NCI-H1092 (cell line): ENCODE data around the gene GPAM.
"Not testable (repeated sequence)": the region's sequence is repeated elsewhere in the genome, so short reads cannot be mapped to it uniquely, and the experiment has no call there.

Source experiments
- DNase-seq: peaks from one replicate; lab custom pipeline; 2025; lab: John Stamatoyannopoulos, UW

GPAM gene, protein sequence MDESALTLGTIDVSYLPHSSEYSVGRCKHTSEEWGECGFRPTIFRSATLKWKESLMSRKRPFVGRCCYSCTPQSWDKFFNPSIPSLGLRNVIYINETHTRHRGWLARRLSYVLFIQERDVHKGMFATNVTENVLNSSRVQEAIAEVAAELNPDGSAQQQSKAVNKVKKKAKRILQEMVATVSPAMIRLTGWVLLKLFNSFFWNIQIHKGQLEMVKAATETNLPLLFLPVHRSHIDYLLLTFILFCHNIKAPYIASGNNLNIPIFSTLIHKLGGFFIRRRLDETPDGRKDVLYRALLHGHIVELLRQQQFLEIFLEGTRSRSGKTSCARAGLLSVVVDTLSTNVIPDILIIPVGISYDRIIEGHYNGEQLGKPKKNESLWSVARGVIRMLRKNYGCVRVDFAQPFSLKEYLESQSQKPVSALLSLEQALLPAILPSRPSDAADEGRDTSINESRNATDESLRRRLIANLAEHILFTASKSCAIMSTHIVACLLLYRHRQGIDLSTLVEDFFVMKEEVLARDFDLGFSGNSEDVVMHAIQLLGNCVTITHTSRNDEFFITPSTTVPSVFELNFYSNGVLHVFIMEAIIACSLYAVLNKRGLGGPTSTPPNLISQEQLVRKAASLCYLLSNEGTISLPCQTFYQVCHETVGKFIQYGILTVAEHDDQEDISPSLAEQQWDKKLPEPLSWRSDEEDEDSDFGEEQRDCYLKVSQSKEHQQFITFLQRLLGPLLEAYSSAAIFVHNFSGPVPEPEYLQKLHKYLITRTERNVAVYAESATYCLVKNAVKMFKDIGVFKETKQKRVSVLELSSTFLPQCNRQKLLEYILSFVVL

DNA sequence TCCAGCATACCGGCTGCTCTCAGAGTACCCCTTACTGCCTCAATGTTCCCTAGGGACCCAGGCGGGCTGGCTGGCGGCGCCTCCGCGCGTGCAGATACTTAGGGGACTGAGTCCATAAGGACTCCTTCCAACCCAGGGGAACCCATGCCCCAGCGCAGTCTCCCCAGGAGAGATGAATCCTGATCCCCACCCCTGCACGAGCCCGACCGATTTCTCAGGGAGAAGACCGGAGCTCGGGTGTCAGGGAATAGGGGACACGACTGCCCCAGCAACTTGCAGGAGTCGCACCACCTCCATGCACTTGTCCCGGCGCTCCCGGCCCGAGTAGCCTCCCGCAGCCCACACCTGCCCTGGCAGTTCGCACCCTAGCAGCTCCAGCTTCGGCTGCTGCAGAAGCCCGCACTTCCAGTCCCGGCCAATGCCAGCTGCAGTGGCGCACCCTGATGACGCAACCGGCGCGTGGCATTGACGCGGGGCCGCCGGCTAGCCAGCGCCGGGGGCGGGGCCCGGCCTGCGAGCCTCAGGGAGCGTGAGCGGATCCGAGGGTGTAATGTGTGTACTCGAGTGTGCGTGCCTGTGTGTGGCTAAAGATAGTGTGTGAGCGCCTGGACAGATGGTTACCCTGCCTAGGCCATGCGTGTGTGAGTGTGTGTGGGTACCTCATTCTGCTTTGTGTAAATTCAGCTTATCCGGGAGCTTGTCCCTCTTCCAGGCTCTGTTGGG lies at the start of gene GPAM:
Gene GPAM, minus strand, starts transcription at position 437 of the 723 bp plus-strand sequence. CDS start 1,981 bp downstream, outside the sequence.
- DNase-seq: peak; percentile 74

DNA sequence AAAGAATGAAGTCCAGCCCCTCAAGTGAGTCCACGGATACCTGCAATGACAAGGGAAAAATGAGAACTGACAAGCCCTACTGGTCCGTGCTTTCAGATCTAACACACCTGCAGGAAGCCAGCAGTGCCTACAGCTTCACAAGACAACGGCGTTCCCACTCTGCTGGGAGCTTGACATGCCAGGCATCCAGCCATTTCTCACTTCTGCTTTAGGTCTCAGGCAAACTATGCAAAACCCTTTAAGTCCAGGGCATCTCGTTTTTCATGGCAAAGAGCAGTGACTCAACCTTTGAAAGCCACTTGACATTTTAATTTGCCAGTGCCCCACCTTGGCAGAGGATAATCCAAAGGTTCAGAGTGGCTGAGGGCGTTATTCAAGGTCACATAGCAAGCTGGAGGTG lies 49.1 kb upstream of the GPAM start:
- DNase-seq: no peak

DNA sequence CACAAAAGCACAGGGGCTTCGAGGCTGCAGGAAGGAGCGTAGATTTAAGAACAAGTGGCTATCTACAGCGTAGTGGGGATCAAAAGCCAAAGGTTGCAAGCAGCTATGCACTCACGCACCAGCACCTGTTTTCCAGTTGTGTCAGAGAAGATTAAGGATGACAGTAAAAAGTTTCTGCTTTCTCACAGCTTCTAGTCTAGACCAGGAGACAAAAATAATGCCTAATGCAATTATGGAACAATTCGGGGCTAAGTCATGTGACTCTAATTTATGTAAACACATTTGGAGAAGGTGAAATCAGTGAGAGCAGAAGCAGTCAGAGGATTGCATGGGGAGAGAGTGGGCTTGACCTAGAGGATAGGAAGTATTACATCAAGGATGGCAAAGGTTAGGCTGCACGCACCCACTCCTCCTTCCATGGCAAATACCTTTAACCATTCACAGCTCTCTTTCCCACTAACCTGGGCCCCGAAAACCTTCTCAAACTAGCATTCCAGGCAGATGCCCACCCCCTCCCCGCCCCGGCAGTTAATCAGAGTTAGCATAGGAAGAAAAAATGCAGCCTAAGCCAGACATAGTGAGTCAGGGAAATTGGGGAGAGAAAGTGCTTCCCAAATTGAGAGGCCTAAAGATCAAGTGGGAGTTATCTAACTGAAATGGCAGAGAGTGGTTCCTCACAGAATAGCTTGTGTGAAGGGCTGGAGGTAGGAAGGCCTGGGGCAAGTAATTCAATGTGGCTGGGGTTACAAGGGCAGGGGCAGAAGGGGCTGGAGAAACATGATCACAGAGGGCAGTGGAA lies 48.2 kb upstream of the GPAM start:
- DNase-seq: no peak

DNA sequence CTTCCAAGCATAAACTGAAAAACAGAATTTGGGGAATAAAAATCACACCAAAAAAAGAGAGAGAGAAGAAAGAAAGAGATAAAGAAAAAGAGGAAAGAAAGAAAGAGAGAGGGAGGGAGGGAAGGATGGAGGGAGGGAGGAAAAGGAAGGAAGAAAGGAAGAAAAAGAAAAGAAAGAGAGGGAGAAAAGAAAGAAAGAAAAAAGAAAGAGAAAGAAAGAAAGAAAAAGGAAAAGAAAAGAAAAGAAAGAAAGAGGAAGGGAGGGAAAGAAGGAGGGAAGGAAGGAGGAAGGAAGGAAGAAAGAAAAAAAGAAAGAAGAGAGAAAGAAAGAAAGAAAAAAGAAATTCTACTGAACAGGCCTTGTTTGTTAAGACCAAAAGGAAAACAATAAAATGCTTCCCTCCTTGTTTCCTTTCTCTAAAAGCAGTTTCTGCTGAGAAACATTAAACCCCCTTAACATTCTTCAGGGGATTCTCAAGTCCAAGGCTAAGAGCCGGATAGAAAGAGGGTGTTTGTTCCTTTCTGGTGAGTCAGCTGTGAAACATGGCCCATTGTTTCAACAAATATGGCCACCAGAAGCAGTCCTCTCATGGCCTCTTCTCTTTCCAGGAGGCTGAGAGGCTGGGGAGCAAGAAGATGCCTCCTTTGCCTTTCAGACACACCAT lies 46.9 kb upstream of the GPAM start:
- no peak for DNase-seq

DNA sequence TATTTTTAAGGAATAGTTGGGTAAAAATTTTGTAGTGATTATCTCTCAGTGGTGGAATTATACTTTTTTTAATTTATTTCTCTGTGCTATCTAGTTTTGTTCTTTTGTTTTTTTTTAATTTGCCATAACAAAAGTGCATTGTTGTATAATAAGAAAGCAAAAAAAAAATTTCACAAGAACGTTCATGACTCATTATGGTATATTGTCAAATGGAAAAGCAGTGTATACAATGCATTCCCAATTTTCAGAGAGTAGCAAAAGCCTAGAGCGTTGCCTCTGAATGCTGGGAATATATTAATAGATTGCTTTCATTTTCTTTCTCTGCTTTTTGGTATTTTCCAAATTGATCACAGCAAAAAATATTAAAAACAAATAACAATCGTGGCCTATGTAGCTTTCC lies 46.3 kb upstream of the GPAM start:
- DNase-seq: no peak

DNA sequence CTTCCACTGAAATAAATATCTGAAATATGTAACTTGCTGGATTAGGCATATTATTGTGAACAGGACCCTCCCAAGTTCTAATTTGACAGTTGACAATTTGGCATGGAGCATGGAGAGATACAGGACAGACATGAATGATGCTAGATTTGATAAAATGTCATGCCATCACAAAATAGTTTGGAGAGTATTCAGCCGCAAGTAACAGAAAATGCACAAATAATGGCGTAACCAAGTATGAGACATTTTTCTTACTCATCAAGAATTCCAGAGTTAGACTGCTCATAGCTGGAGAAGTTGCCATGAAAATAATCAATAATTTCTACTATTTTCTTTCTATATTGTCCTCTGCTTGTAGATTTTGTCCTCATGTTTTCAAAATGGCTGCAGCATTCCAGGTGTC lies 45.5 kb upstream of the GPAM start:
- DNase-seq: no peak

DNA sequence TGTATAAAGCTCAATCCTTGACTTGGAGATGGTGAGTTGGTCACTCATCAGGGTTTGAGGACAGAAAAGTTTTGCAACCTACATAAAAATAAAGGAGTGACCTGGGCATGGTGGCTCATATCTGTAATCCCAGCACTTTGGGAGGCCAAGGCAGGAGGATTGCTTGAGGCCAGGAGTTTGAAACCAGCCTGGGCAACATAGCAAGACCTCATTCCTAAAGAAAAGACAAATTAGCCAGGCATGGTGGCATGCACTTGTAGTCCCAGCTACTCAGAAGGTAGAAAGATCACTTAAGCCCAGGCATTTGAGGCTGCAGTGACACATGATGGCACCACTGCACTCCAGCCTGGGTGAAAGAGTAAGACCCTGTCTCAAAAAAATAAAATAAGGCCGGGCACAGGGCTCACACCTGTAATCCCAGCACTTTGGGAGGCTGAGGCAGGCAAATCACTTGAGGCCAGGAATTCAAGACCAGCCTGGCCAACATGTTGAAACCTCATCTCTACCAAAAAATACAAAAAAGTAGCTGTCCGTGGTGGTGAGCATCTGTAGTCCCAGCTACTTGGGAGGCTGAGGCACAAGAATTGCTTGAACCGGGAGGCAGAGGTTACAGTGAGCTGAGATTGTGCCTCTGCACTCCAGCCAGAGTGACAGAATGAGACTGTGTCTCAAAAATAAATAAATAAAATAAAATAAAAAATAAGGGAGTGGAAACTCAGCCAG lies 45.0 kb upstream of the GPAM start:
- DNase-seq: not testable (repeated sequence)

DNA sequence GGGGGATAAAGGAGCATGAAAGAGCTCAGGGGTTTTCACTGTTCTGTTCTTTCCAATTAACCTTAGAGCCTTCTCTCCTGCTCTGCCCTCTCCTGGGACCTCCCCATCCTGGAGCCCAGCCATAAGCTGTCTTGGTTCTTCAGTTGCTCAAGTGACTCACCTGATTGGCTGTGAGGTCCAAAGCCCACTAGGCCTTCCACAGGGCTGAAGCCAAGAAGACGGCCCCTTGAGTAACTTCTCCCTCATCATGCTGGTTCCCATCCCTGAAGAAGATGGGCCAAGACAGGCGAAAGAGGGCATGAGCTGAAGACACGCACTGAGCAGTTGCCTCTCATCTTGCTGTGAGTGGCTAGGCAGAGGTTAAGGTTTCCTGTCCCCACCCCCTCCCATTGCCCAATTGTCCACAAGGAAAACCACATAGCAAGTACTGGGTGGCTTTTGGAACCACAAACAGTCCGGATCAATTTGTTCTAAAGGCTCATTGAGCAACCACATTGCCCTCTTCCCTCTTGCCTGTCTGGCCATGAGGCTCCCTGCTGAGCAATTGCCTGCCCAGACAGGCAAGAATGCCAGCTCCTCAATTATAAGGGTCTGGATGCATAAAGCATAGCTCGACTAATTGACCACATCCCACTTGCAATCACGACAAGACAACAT lies 43.9 kb upstream of the GPAM start:
- DNase-seq: no peak

DNA sequence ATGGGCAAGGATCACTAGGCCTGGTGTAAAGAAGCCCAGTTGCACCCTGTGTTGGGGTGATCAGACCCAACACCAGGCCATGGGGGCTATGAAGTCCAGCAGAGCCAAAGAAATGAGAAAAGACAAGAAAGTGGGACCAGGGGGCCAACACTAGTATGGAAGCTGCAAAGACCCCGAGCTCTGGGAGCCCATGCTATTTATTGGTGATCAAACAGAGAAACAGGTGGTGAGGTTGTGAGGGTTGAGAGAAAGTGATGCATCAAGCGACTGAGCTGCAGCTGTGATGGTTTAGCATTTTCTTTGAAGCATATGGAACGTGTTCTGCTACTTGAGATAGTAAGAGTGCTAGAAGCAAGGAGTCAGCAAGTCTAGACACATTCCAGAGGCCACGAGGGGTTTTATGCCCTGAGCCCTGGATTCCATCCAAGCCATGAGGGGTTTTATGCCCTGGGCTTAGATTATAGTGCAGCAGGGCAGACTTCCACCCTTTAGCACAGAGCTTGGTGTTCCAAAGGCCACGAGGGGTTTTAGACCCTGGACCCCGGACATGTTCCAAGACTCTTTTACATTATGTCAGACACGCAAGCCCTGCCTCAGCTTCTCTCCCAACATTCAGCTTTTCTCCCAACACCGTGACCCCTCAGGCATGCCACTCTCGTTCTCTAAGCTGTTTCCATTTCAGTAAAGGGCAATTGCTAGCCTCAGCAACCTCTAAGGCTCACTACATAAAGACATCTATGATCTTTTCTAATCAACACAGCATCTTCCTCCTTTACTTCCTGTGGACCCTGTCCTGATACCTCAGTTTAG lies 43.1 kb upstream of the GPAM start:
- DNase-seq: no peak

DNA sequence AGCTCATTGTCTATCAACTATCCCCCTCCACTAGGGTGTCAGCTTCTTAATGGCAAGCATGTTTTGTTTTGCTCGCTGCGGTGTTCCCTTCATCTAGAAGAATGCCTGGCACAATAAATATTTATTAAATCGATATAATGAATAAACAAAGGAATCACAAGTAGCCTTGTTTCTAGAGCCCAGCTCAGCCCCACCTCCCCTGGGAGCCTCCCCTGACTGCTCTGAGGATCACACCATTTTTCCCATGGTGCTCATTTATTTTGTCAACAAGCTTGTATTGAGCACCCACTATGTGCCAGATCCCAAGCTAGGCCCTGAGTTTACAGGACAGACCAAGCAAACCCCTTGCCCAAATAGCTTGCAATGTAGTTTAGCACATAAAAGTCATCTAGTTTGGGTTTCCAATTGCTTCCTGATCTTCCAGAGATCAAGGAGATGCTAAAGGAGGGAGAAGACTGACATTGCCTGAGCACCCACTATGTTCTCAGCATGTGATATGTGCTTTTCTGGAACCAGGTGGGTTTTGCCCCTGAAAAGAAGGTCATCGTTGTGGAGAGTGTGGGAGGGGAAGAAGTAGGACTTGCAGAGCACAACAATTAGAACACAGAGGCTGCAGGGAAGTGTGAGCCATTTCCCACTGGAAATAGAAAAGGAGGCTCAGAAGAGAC lies 42.3 kb upstream of the GPAM start:
- DNase-seq: no peak

DNA sequence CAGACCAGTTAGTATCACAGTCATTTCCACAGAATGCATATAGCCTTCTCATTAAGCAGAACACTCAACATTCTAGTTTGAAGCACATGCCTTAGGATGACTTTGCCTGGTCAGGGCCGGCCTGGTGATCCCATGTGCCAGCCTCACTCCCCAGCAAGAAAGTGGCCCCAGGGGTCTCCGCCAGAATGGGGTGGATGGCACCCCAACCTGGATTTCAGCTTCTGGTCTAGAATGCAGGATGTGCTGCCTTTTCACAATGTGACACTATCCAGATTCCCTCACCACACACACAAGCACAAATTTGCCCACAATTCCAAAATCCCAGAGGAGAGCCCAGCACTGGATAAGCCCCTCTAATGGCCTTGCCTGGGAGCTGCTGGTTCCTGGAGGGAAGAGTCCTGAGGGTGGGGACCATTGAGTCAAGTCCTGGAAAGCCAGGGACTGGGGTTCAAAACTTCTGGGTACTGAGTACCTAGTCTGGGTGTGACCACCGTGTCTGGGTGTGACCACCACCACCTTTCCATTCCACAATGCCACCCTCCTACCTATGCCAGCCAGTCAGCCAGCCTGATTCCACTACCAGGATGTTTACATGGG lies 41.5 kb upstream of the GPAM start:
- DNase-seq: no peak

DNA sequence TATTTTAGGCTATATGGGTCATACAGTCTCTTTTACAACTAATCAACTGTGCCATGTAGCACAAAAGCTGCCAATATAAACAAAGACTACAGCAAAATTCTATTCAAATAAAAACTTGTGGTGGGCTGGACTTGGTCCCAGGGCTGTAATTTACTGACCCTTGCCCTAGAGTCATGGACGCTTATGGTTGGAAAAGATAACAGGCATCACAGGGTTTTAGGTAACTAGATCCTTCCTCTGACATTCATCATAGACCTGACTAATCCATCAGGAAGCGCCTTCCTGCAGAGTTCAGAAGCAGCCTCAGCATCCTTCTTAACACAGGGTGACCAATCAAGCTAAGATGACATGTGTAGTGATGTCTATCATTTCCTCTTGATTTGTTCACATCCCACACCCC lies 40.2 kb upstream of the GPAM start:
- no peak for DNase-seq

DNA sequence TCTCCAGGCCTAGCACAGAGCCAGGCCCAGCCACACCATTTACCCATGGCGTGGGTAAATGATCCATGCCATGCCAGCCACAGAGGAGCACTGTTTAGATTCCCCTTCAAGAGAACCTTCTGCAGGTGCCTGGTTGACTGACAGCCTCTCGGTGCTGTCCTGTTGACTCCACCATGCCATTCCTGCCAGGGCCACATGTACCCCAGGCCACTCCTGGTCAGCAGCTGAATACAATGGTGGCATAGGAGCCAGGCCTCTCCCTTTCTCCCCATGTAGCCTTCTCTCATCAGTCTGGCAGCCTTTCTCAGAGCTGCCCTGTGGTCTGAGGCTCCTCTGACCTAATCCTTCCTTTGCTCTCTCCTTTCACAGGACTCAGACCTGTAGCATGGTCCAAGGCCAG lies 39.2 kb upstream of the GPAM start:
- no peak for DNase-seq

DNA sequence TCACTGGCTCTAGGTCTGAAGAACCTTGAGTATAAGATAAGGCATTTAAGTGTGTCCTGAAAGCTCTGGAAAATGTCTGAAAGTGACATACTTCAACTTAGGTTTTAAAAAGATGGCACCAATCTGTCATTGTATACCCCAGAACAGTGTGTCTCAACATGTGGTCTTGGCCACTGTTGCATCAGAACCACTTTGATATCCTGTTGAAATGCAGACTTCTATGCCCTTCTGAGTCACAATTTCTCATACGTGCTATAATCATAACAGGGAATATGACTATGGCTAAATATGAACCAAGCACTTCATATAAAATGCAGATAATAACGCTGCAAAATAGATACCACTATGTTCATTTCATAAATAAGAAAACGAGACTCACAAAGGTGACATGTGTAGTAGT lies 38.0 kb upstream of the GPAM start:
- DNase-seq: no peak

DNA sequence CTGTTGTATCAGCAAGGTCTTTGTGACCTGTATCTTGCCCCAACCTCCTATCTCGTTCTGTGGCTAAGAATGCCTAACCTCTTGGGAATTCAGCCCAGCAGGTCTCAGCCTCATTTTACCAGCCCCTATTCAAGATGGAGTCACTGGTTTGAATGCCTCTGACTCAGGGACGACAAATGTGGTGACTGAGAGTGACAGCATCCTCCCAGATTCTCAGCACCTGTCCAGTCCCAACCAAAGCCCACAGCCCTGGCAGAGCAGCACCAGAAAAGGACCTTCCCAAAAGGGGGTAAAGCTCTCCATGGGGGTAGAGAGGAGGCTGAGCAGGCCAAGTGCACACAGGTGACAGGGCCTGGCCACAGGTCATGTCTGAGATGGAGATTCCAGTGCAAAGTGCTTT lies 35.4 kb upstream of the GPAM start:
- no peak for DNase-seq

DNA sequence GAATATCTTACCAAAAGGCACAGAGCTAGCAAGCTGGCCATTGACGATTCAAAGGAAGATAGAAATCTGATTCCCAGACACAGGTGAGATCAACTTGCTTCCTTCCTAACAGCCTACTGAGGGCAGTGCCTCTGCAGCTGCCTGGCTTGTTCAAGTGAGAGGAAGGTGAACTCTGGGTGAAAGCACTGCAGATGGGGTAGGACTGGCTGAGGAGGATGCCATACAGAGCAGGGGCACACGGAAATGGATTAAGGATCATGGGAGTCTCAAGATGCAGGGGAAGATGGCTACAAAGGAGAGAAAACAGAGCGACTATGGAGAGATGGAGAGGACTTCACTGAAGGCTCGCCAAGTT lies 34.4 kb upstream of the GPAM start:
- DNase-seq: no peak

DNA sequence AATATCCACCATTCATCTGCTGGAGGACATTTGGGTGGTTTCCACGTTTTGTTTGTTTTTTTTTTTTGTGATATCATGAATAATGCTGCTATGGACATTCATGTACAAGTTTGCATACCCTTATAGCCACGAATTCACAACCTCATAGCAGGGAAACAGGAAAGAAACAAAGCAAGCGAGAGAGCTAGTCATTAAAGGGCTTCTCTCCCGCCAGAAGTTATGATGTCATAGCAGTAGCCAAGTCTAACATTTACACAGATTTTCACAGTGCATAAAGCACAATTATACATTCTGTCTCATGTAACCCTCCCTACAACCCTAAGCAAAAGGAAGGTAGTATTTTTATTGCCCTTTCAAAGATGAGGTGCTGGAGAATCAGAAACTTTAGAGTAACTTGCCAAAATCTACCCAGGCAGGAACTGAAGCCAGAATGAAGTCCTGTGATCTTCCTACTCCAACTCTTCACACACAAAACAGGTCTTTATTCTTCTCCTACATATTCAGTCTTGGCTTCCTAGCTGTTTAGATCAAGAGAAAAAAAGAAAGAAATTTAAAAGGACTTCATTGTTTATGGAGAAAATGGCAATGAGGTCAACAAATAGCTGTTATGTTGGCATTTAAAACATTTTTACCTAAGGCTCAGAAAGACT lies 33.9 kb upstream of the GPAM start:
- no peak for DNase-seq

DNA sequence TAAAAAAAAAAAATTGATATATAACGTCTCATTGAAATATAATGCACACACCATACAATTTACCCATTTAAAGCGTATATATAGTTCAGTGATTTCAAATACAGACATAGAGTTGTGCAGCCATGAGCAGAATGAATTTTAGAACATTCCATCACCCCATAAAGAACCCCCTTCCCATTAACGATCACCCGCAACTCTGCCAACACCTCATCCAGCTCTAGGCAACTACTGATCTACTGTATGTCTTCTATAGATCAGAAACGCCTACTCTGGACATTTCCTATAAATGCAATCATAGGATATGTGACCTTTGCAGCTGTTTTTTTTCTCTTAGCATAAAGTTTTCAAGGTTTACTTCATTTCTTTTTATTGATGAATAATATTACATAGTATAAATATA lies 33.4 kb upstream of the GPAM start:
- no peak for DNase-seq
